GM06990 (cell line): ENCODE results near the gene ZBTB46.

Source experiments
- DNase-seq: peaks from one replicate; pipeline ENCODE4 v3.0.0-alpha.2; 2011; ENCODE audit not compliant: insufficient read length; ENCODE audit errors: extremely low read depth
- H3K27me3 ChIP-seq: replicated peaks from 2 replicates; pipeline ENCODE4 v1.6.0; 2011; ENCODE audit warnings: low read length; ENCODE audit not compliant: control insufficient read depth, insufficient read depth
- H3K36me3 ChIP-seq: 2 replicates; pipeline ENCODE4 v1.5.1; 2011; ENCODE audit warnings: low read length; ENCODE audit not compliant: control insufficient read depth, insufficient read depth
- H3K4me3 ChIP-seq: replicated peaks from 2 replicates; pipeline ENCODE4 v1.5.1; 2011; ENCODE audit warnings: low read depth, mild to moderate bottlenecking, control low read depth, low read length
- CTCF ChIP-seq: IDR thresholded peaks from 2 replicates; pipeline ENCODE4 v1.5.1; 2011; ENCODE audit warnings: low read length, control low read depth, mild to moderate bottlenecking, inconsistent platforms; ENCODE audit not compliant: insufficient read depth, poor library complexity, severe bottlenecking

Gene ZBTB46

GRCh38 chr20:63743210-63743970 lies 87.7 kb downstream of the ZBTB46 start:
- Histone ChIP-seq H3K4me3 (no peak overlapping the region), H3K27me3 (no peaks in the 10 kb centered on the region), H3K36me3 (peaks cover 3% of the 10 kb centered on the region)
- no peak for TF ChIP-seq CTCF
- DNase-seq, result no peak

GRCh38 chr20:63742381-63743024 lies 88.6 kb downstream of the ZBTB46 start:
- no peak for DNase-seq
- Histone ChIP-seq H3K27me3 (no peaks in the 10 kb centered on the region), H3K4me3 (no peak overlapping the region), H3K36me3 (peaks cover 3% of the 10 kb centered on the region)
- TF ChIP-seq CTCF, result no peak

- Histone ChIP-seq H3K27me3 (no peaks in the 10 kb centered on the region), H3K4me3 (no peak overlapping the region), H3K36me3 (peaks cover 3% of the 10 kb centered on the region)
- TF ChIP-seq CTCF, result no peak
- DNase-seq, result no peak
Observed at GRCh38 chr20:63741676-63742380, 89.2 kb downstream of the ZBTB46 start.

GRCh38 chr20:63741354-63741675 lies 89.7 kb downstream of the ZBTB46 start:
- DNase-seq, result no peak
- Histone ChIP-seq H3K27me3 (no peaks in the 10 kb centered on the region), H3K36me3 (peaks cover 3% of the 10 kb centered on the region), H3K4me3 (no peak overlapping the region; the same call in 1 of the 2 replicates)
- no peak for TF ChIP-seq CTCF

- peak; percentile 8 for TF ChIP-seq CTCF
- peak overlapping the region; percentile 63 for H3K4me3 ChIP-seq
- peaks cover 7% of the 10 kb centered on the region for H3K36me3 ChIP-seq
- H3K27me3 ChIP-seq, result no peaks in the 10 kb centered on the region
- DNase-seq, result peak; percentile 63
Observed at GRCh38 chr20:63740627-63741353, 90.3 kb downstream of the ZBTB46 start.
